B cell (primary cell): ENCODE results near the gene ITSN1. TPM values are rescaled to one million over a fixed set of nuclear protein-coding genes. Genes with fewer than 3 reads are reported as not detected.

Experiments
- ATAC-seq: fragments of 200-7000 bp; cut with Tn5 transposase; one replicate; pipeline ENCODE4 v1.10.0; 2021; ENCODE audit warnings: low read depth, mild to moderate bottlenecking, moderate number of reproducible peaks, moderate library complexity
- CTCF ChIA-PET: fragments of 350-600 bp; sonication (Branson Sonifier 250); formaldehyde crosslinking; loops from one replicate; lab custom pipeline; 2021; ENCODE audit warnings: antibody characterized with exemption, inconsistent platforms; lab: Charles Lee
- POLR2A ChIA-PET: fragments of 350-600 bp; sonication (Branson Sonifier 250); formaldehyde crosslinking; loops from one replicate; lab custom pipeline; 2021; ENCODE audit warnings: antibody characterized with exemption; lab: Charles Lee
- DNase-seq: peaks from one replicate; pipeline ENCODE4 v3.0.0; 2013
- H2AFZ ChIP-seq: 2 replicates; pipeline ENCODE4 v1.6.1; 2012; ENCODE audit warnings: mild to moderate bottlenecking, low read depth, low read length; ENCODE audit not compliant: insufficient read depth, poor library complexity, severe bottlenecking
- H3K27ac ChIP-seq, 2 donors: 1 replicate in 1 of 2; 2 replicates in 1 of 2; pipeline ENCODE4 v1.5.1; 2012 to 2013; ENCODE audit warnings: low read length in 2 of 2, mild to moderate bottlenecking in 2 of 2, moderate library complexity in 1 of 2
- H3K27me3 ChIP-seq, 4 experiments: fragments of 200-600 bp in 1 of 4; sonication (generic) in 1 of 4; replicated peaks in 1 of 4; 1 replicate in 2 of 4; 2 replicates in 2 of 4; pipeline versions ENCODE4 v1.6.1 to v1.7.0; 2013 to 2016; ENCODE audit warnings: low read length in 3 of 4, mild to moderate bottlenecking in 2 of 4, mixed read lengths in 1 of 4, moderate library complexity in 1 of 4; ENCODE audit not compliant: insufficient read depth in 4 of 4, control insufficient read depth in 3 of 4; ENCODE audit errors: control extremely low read depth in 1 of 4
- H3K36me3 ChIP-seq, 2 experiments: replicated peaks in 1 of 2; 1 replicate in 1 of 2; 2 replicates in 1 of 2; pipeline versions ENCODE4 v1.6.1 to v1.7.1; 2013; ENCODE audit warnings: low read length in 1 of 2; ENCODE audit not compliant: insufficient read depth in 2 of 2, control insufficient read depth in 1 of 2; ENCODE audit errors: control extremely low read depth in 1 of 2, extremely low read depth in 1 of 2
- H3K4me1 ChIP-seq, 2 donors: fragments of 200-600 bp in 1 of 2; sonication (generic) in 1 of 2; 1 replicate in 1 of 2; 2 replicates in 1 of 2; pipeline versions ENCODE4 v1.5.1 to v1.6.1; 2013 to 2017; ENCODE audit warnings: low read length in 2 of 2; ENCODE audit not compliant: control insufficient read depth in 2 of 2, insufficient read depth in 2 of 2
- H3K4me2 ChIP-seq: replicated peaks from 2 replicates; pipeline ENCODE3; 2012; ENCODE audit warnings: mild to moderate bottlenecking, low read depth, low read length; ENCODE audit not compliant: poor library complexity, severe bottlenecking
- H3K4me3 ChIP-seq, 5 experiments: fragments of 200-600 bp in 1 of 5; sonication (generic) in 1 of 5; 1 replicate in 3 of 5; 2 replicates in 2 of 5; pipeline versions ENCODE4 v1.5.1 to v1.7.0; 2011 to 2016; ENCODE audit warnings: low read length in 4 of 5, mild to moderate bottlenecking in 4 of 5, low read depth in 2 of 5, control low read depth in 1 of 5, moderate library complexity in 1 of 5; ENCODE audit not compliant: insufficient read depth in 1 of 5; ENCODE audit errors: control extremely low read depth in 1 of 5, extremely low read depth in 1 of 5
- H3K79me2 ChIP-seq: fragments of 200-600 bp; sonication (generic); one replicate; pipeline ENCODE4 v1.6.0; 2016; ENCODE audit warnings: low read length; ENCODE audit not compliant: control insufficient read depth, insufficient read depth
- H3K9ac ChIP-seq: fragments of 200-600 bp; sonication (generic); 2 replicates; pipeline ENCODE4 v1.6.1; 2017; ENCODE audit warnings: mild to moderate bottlenecking, low read length, moderate library complexity
- H3K9me3 ChIP-seq, 3 donors: one replicate each; pipeline versions ENCODE4 v1.6.1 to v1.7.1; 2013; ENCODE audit warnings: low read length in 2 of 3; ENCODE audit not compliant: control insufficient read depth in 2 of 3, insufficient read depth in 1 of 3; ENCODE audit errors: control extremely low read depth in 1 of 3
- H4K20me1 ChIP-seq: 2 replicates; pipeline ENCODE4 v1.6.0; 2012; ENCODE audit warnings: mild to moderate bottlenecking, low read length; ENCODE audit not compliant: insufficient read depth, control insufficient read depth, poor library complexity, severe bottlenecking
- H3K27ac Mint-ChIP-seq: one replicate; pipeline ENCODE4 v1.8.0; 2021; ENCODE audit warnings: mixed read lengths
- H3K27me3 Mint-ChIP-seq: one replicate; pipeline ENCODE4 v1.8.0; 2021; ENCODE audit warnings: mixed read lengths
- H3K4me1 Mint-ChIP-seq: one replicate; pipeline ENCODE4 v1.8.0; 2021; ENCODE audit warnings: mixed read lengths
- H3K4me3 Mint-ChIP-seq: one replicate; pipeline ENCODE4 v1.8.0; 2021; ENCODE audit warnings: mixed read lengths
- H3K9me3 Mint-ChIP-seq: one replicate; pipeline ENCODE4 v1.8.0; 2022; ENCODE audit warnings: mixed read lengths; ENCODE audit not compliant: insufficient read depth
- CTCF ChIP-seq: fragments of 200-600 bp; IDR thresholded peaks from one replicate; pipeline ENCODE4 v1.8.0; 2022; ENCODE audit warnings: antibody characterized with exemption, mild to moderate bottlenecking
- EZH2 ChIP-seq: IDR thresholded peaks from 2 replicates; pipeline ENCODE4 v1.6.1; 2012; ENCODE audit warnings: borderline replicate concordance, low read depth, mild to moderate bottlenecking, moderate library complexity, low read length; ENCODE audit not compliant: insufficient read depth, poor library complexity, severe bottlenecking
- WGBS: methylation state at CpG from one replicate; pipeline ENCODE4 v1.1.5; 2013; ENCODE audit warnings: missing lambda C conversion rate; ENCODE audit not compliant: insufficient coverage; 5-methylcytosine and 5-hydroxymethylcytosine counted together
- intact Hi-C: fragments of 100-400 bp; cut with micrococcal nuclease; formaldehyde crosslinking; loops from one replicate; pipeline ENCODE4 v1.10.0; 2022
- polyA plus RNA-seq: library from polyadenylated mRNA; depleted of rRNA; stranded (reverse); fragments of >200 nt; gene quantifications from 2 replicates; pipeline ENCODE4 v1.2.3, GENCODE V29; 2012
- total RNA-seq, 2 donors: library from RNA; stranded (reverse); fragments of 120-200 nt in 1 of 2; gene quantifications; 1 replicate in 1 of 2; 2 replicates in 1 of 2; pipeline versions ENCODE4 v1.2.3 to v1.2.4, GENCODE V29; 2013 to 2022

ITSN1 gene
- total and polyA plus RNA-seq, 2 donors (not counting 1 experiment from before 2014, with no cell fraction given) = 0.31 to 2.4 TPM

GRCh38 chr21:33767960-33768359 is 125.7 kb downstream of the ITSN1 start:
- peaks cover 0 to 3% (median 0%) of the 10 kb centered on the region in 3 donors for H3K9me3 ChIP-seq
- Mint-ChIP-seq H3K9me3 (no peaks in the 10 kb centered on the region), H3K27me3 (no peaks in the 10 kb centered on the region), H3K4me1 (no peaks in the 10 kb centered on the region), H3K27ac (no peak overlapping the region), H3K4me3 (no peak overlapping the region)
- intact Hi-C loops = no loop called here
- H3K9ac ChIP-seq = no peak overlapping the region
- no peaks in the 10 kb centered on the region for H3K36me3 ChIP-seq
- no peak overlapping the region for H2AFZ ChIP-seq
- no peaks in the 10 kb centered on the region for H3K4me1 ChIP-seq
- no peaks in the 10 kb centered on the region for H3K79me2 ChIP-seq
- no peak for ATAC-seq
- H3K27me3 ChIP-seq = no peaks in the 10 kb centered on the region
- H3K4me3 ChIP-seq = no peak overlapping the region
- TF ChIP-seq EZH2 = no peak
- no peak for TF ChIP-seq CTCF
- H4K20me1 ChIP-seq = no peaks in the 10 kb centered on the region
- no peak overlapping the region for H3K27ac ChIP-seq
- CTCF ChIA-PET = no interaction called here
- no peak for DNase-seq
- H3K4me2 ChIP-seq = no peak overlapping the region
- WGBS = 100% methylated on average over 1 of the region's 2 CpGs
- POLR2A ChIA-PET = no interaction called here

- H3K4me3 Mint-ChIP-seq = no peak overlapping the region
- Histone ChIP-seq H3K4me1 (no peaks in the 10 kb centered on the region), H3K4me2 (no peak overlapping the region), H3K36me3 (no peaks in the 10 kb centered on the region), H3K9ac (no peak overlapping the region), H2AFZ (no peak overlapping the region), H3K4me3 (no peak overlapping the region), H3K79me2 (no peaks in the 10 kb centered on the region), H3K9me3 (peaks cover 0 to 3% (median 0%) of the 10 kb centered on the region in 3 donors), H3K27ac (no peak overlapping the region), H3K27me3 (no peaks in the 10 kb centered on the region), H4K20me1 (no peaks in the 10 kb centered on the region)
- H3K27me3 Mint-ChIP-seq = no peaks in the 10 kb centered on the region
- TF ChIP-seq EZH2 = no peak
- no peak for TF ChIP-seq CTCF
- intact Hi-C loops = no loop called here
- ChIA-PET POLR2A (no interaction called here), CTCF (no interaction called here)
- no peaks in the 10 kb centered on the region for H3K4me1 Mint-ChIP-seq
- H3K27ac Mint-ChIP-seq = no peak overlapping the region
- WGBS = no CpG with 5 or more reads among the region's 1 CpG
- ATAC-seq (no peak), DNase-seq (no peak)
- no peaks in the 10 kb centered on the region for H3K9me3 Mint-ChIP-seq
Observed at GRCh38 chr21:33769057-33769456, 126.8 kb downstream of the ITSN1 start.
